OCI-M2 (cell line): ENCODE results near the gene PPP1CA.
A peak's percentile ranks its signal among the peaks of the same experiment; 100 is the strongest.

ENCODE experiments used
- DNase-seq: peaks from one replicate; lab custom pipeline; 2025; ENCODE audit not compliant: unreplicated experiment; lab: John Stamatoyannopoulos, UW

PPP1CA gene

DNA sequence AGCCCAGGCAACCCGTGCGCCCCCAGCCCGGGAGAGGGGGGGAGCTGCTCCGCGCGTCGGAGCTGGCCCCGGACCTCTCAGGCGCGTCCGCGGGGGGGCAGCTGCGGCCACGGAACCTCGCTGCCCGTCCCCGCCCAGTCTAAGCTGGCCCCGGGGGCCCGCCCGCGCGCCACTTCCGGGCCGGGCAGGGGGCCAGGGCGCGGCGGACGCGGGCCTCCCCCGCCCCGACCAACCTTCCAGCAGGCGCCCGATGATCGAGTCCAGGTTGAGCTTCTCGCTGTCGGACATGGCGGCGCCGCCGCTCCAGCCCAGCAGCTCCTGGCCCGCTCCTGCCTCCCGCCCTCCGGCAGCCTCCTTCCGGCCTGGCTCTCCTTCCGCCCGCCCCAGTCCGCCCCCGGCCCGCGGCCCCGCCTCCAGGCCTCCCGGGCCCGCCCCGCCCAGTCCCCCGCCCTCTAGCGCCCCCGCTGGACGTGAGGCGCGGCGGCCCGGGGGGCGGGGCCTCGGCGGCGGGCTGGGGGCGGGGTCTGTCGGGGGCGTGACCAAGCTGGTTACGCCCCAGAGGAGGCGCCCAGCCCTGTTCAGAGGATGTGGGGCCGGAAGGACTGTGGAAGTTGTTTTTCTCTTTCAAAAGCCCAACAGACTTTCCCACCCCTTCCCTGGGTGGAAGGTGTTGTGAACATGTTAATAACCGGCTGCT lies at the start of gene PPP1CA:
TSS of gene PPP1CA (minus strand) at position 364 of the 697 bp plus-strand sequence. CDS start at position 288, 76 bp downstream.
- DNase-seq: peak; percentile 6

GRCh38 chr11:67450796-67451657 lies 49.4 kb upstream of the PPP1CA start:
- no peak for DNase-seq

- DNase-seq: no peak
Observed at GRCh38 chr11:67449116-67449844, 47.6 kb upstream of the PPP1CA start.

- DNase-seq: no peak
Observed at GRCh38 chr11:67448220-67448609, 46.6 kb upstream of the PPP1CA start.

DNA sequence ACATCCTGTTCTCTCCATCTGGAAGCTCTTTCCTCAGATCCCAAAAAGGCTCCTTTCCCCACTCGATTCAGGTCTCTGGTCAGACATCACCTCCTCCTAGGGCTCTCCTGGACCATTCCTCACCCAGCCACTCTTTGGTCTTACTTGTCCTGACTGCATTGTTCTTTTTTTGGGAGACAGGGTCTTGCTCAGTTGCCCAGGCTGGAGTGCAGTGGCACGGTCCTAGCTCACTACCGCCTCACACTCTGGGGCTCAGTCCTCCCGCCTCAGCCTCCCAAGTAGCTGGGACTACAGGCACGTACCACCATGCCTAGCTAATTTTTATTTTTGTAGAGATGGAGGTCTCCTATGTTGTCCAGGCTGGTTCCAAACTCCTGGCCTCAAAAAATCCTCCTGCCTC lies 43.9 kb upstream of the PPP1CA start:
- no peak for DNase-seq

DNA sequence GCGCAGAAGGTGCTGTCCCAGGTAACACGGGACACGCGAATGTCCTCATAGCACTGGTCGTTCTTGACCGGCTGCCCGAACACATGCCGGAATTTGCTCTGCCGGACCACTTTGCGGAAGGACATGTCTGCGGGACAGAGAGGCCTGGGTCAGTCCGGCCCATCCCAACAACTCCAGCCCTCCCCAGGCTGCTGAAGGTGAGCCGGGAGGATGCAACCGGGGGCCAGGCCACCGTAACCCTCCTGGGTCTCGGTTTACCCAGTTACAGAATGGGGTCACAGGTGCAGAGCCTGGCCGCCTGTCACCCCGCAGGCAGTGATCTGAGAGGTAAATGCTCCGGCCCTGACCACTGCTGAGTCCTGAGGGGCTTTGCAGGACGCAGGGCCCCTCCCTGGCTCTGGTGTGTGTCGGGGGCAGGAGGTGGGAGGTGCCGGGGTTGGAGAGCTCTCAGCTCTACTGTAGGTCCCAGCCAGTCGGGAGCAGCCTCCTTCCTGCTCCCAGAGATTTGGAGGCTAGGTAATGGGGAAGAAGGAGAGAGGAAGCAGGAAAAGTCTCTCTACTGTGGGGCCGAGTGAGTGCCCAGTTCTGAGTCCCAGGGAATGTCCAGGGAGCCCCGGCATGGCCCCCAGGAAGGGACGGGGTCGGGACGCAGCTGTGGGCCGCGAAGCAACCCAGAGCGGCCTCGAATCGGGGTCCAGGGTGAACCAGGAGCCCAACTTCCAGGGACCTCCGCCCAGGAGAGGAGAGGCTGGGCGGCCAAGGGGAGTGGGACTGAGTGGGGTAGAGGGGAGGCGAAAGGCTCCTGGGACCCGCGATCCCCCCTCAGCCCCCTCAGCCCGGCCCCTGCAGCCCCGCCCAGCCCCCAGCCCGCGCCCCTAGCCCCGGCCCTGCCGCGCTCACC lies 41.1 kb upstream of the PPP1CA start:
- DNase-seq: no peak

GRCh38 chr11:67441731-67442351 lies 40.2 kb upstream of the PPP1CA start:
- DNase-seq: no peak

DNA sequence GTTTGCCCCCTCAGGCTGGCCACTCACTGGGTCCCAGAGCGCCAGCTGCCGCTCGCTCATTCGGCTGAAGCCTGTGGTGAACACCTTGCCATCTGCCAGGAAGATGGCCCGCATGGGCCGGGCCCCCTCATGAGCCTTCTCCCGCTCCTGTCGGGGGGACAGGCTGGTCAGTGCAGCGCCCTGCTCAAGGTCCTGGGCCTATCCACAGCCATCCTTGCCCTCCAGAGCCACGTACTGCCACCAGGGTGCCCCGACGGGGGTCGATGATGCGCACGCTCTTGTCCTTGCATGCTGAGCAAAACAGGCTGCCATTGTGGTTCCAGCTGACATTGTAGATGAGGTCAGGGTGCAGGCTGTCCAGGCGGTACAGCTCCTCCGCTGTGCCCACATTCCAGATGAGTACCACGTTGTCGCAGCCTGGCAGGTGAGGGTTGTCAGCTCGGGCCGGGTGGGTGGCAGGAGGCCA lies 39.5 kb upstream of the PPP1CA start:
- DNase-seq: no peak

- DNase-seq: no peak
Observed at GRCh38 chr11:67440229-67441097, 38.8 kb upstream of the PPP1CA start.

DNA sequence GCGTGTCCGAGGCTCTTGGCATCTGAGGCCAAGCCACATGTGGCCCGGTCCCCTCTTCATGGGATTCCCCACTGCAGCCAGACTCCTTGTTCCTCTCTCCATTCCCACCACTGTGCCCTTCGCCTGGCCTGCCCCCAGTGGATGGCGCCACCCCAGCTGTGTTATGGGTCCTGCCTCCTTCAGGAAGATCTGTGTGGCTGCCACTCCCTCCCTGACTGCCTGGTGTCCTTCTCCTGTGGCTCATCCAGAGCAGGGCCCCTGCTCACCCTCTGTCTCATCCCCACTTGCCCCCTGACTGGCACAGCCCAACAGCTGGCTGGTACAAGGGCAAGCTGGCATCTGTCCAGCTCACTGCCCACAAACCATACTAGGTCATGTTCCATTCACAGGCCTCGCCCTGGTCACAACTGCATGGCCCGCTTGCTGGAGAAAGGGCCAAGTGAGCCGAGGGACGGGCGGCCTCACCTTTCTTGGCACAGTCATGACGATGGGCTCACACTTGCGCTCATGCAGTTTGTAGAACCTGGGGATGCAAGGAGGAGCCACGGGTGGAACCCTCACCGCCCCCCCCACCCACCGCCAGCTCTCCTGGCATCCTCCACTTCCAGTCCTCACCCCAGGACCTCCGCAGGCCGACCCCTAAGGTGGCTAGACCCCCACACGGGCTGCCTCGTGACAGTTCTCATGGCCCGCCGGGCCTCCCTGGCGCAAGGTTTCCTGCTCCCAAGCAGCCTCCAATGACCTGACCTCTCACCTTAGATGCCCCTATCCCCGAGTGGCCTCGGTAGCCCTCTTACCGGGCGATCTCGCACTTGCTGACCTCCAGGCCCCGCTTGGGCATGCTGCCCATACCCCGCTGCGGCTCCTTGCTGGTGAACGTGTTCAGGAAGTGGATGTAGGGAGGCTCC lies 37.9 kb upstream of the PPP1CA start:
- no peak for DNase-seq

- DNase-seq: no peak
Observed at GRCh38 chr11:67438158-67438902, 36.7 kb upstream of the PPP1CA start.

- DNase-seq: no peak
Observed at GRCh38 chr11:67437809-67438157, 36.1 kb upstream of the PPP1CA start.

DNA sequence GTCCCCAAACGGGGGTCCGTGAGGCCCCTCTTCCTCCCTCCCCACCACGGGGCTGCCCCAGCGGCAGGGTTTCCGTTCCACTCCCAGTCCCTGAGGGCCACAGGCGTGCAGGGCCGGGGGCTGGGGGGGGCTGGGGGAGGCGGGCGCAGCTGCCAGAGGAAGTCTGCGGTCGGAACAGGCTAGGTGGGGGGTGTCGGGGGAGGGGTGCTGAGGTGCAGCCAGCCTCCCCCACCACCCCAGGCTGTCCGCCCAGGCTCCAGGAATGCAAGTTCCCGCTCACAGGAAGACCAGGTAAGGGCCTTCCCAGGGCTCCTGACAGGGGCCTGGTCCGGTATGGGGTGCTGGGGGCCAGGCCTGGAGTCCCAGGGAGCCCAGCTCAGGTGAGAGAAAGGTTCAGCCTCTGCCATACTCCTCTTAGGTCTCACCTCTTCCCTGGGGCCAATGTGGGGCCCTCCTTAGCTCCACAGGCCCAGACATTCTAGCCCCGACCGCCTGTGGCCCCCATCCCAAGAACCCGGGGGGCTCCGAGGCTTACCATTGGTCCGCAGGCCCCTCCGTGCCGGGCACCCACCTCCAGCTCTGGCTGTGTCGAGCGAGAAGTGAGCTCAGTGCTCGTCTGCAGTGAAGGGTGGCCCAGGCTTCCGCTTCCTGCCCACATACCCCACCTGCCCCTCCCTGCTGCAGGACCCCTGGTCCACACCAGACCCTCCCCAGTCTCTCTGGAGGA lies 35.6 kb upstream of the PPP1CA start, which contains the start of gene PTPRCAP:
TSS of gene PTPRCAP (minus strand) at position 601 of the 727 bp plus-strand sequence. CDS start at position 538, 63 bp downstream.
- DNase-seq: no peak

GRCh38 chr11:67436459-67437081 lies 34.9 kb upstream of the PPP1CA start:
- DNase-seq: no peak

- no peak for DNase-seq
Observed at GRCh38 chr11:67435727-67436458, 34.2 kb upstream of the PPP1CA start.
